ENCODE measurements around the gene TM9SF1. TPM values are rescaled to one million over a fixed set of nuclear protein-coding genes. Genes with fewer than 3 reads are reported as not detected.

Gene TM9SF1
- polyA plus RNA-seq, 4 donors = 6.9 to 56.1 (median 23.9) TPM

DNA sequence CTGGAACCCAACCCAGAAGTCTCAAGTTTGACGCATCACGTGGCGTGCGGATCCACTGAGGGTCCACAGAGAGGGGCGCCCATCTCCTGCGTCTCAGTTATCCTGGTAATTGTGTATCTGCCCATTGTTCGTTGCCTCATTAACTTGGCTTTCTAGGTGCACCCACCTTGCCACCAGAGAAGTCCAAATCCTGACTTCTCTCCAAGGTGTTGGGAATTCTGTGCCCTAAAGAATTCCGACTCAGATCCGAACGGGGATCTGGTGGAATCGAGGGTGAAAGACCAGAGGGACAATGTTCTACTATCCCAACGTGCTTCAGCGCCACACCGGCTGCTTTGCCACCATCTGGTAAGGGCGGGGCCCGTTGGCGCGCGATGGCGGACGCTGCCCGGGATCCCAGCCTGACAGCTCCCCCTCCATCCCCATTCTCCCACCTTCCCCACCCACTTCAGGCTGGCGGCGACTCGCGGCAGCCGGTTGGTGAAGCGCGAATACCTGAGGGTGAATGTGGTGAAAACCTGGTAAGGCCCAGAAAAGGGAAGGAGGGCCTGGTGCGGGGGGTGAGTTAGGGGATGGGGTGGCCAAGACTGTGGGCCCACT is 22.9 kb downstream of the TM9SF1 start:
- H3K27ac ChIP-seq (ENCODE audit: low read depth in 1 of 3, low read length in 2 of 3) = peak overlapping the region in 2 of 3 donors; percentile 67 to 78
- no peaks in the 10 kb centered on the region for H3K9me3 ChIP-seq (ENCODE audit: control insufficient read depth in 2 of 2, insufficient read depth in 1 of 2, low read depth in 1 of 2, low read length in 1 of 2)
- no peaks in the 10 kb centered on the region for H3K27me3 ChIP-seq (ENCODE audit: control insufficient read depth in 3 of 3, insufficient read depth in 3 of 3, low read length in 3 of 3)
- peaks cover 0 to 36% (median 0%) of the 10 kb centered on the region in 3 donors for H3K4me1 ChIP-seq (ENCODE audit: control insufficient read depth in 3 of 3, insufficient read depth in 2 of 3, low read depth in 1 of 3, low read length in 2 of 3)
- no peak for FAIRE-seq
- H3K36me3 ChIP-seq (ENCODE audit: control insufficient read depth in 3 of 3, insufficient read depth in 2 of 3, low read depth in 1 of 3, low read length in 3 of 3) = peaks cover 7 to 58% (median 10%) of the 10 kb centered on the region in 3 donors
- DNase-seq = peak in 1 of 2 donors; percentile 60
- 25 to 71% (median 68%) methylated on average over 28 to 30 of the region's 30 CpGs for WGBS, 3 donors
- peak overlapping the region in 2 of 3 donors; percentile 18 to 71 for H3K4me3 ChIP-seq (ENCODE audit: low read depth in 1 of 3, low read length in 3 of 3)

GRCh38 chr14:24171422-24172260 is 23.6 kb downstream of the TM9SF1 start, which contains the start of gene REC8:
Gene REC8, plus strand, starts transcription at chr14:24172080. Its CDS starts 473 bp downstream, at chr14:24172553.
- H3K4me3 ChIP-seq (ENCODE audit: low read depth in 1 of 3, low read length in 3 of 3) = peak within 1 kb of the TSS in 2 of 3 donors; percentile 18 to 71
- peaks cover 0 to 29% (median 0%) of the 10 kb centered on the region in 3 donors for H3K4me1 ChIP-seq (ENCODE audit: control insufficient read depth in 3 of 3, insufficient read depth in 2 of 3, low read depth in 1 of 3, low read length in 2 of 3)
- WGBS, 3 donors = 6 to 52% (median 34%) methylated on average over 62 to 63 of the region's 63 CpGs
- H3K27me3 ChIP-seq (ENCODE audit: control insufficient read depth in 3 of 3, insufficient read depth in 3 of 3, low read length in 3 of 3) = no peaks in the 10 kb centered on the region
- H3K36me3 ChIP-seq (ENCODE audit: control insufficient read depth in 3 of 3, insufficient read depth in 2 of 3, low read depth in 1 of 3, low read length in 3 of 3) = peaks cover 3 to 58% (median 6%) of the 10 kb centered on the region in 3 donors
- peak; percentile 66 to 98 for DNase-seq
- H3K9me3 ChIP-seq (ENCODE audit: control insufficient read depth in 2 of 2, insufficient read depth in 1 of 2, low read depth in 1 of 2, low read length in 1 of 2) = no peaks in the 10 kb centered on the region
- H3K27ac ChIP-seq (ENCODE audit: low read depth in 1 of 3, low read length in 2 of 3) = peak within 1 kb of the TSS in 2 of 3 donors; percentile 67 to 78
- FAIRE-seq = no peak

DNA sequence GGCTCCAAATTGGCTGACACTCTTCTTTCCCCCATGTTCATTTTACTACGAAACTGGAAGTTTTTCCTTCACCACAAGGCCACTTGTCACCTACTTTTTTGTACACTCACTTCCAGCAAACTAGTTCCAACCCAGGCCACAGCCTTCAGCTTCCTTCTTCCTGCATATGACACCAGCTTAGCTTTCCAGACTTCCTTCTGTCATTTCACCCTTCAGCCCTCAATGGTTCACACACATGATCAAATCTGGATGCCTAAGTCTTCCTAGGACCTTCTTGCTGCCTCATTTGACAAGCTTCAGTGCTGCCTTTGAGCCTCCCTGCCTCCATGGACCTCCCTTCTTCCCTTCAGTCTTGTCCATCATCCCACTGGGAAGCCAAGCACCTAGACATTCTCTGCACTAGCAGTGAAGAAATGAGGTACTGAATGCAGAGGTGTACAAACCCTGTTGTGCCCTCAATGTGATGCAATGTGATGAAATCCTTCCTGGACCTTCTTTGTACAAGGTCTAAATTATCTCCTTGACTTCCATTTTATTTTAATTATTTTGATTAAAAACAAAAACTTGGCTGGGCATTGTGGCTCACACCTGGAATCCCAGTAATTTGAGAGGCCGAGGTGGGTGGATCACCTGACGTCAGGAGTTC is 27.6 kb downstream of the TM9SF1 start:
- H3K4me3 ChIP-seq (ENCODE audit: low read depth in 1 of 3, low read length in 3 of 3) = no peak overlapping the region
- 85 to 93% (median 86%) methylated on average over 3 of the region's 3 CpGs for WGBS, 3 donors
- no peak overlapping the region for H3K27ac ChIP-seq (ENCODE audit: low read depth in 1 of 3, low read length in 2 of 3)
- peaks cover 0 to 10% (median 6%) of the 10 kb centered on the region in 3 donors for H3K4me1 ChIP-seq (ENCODE audit: control insufficient read depth in 3 of 3, insufficient read depth in 2 of 3, low read depth in 1 of 3, low read length in 2 of 3)
- H3K36me3 ChIP-seq (ENCODE audit: control insufficient read depth in 3 of 3, insufficient read depth in 2 of 3, low read depth in 1 of 3, low read length in 3 of 3) = peaks cover 17 to 60% (median 23%) of the 10 kb centered on the region in 3 donors
- H3K9me3 ChIP-seq (ENCODE audit: control insufficient read depth in 2 of 2, insufficient read depth in 1 of 2, low read depth in 1 of 2, low read length in 1 of 2) = no peaks in the 10 kb centered on the region
- H3K27me3 ChIP-seq (ENCODE audit: control insufficient read depth in 3 of 3, insufficient read depth in 3 of 3, low read length in 3 of 3) = no peaks in the 10 kb centered on the region
- FAIRE-seq (no peak), DNase-seq (no peak)

DNA sequence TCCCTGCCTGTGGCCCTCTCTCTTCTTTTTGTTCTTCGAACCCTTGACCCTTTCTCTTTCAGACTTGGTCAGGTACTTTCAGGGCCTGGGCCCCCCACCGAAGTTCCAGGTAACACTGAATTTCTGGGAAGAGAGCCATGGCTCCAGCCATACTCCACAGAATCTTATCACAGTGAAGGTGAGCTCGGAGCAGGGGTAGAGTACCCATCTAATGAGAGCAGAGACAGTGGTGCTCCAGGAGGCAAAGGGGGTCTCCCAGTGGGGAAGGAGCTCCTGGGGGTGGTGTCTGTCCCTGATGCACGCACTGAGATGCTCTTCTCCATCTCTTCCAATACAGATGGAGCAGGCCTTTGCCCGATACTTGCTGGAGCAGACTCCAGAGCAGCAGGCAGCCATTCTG is 29.5 kb downstream of the TM9SF1 start:
- Histone ChIP-seq H3K27me3 (ENCODE audit: control insufficient read depth in 3 of 3, insufficient read depth in 3 of 3, low read length in 3 of 3) (no peaks in the 10 kb centered on the region), H3K9me3 (ENCODE audit: control insufficient read depth in 2 of 2, insufficient read depth in 1 of 2, low read depth in 1 of 2, low read length in 1 of 2) (no peaks in the 10 kb centered on the region), H3K36me3 (ENCODE audit: control insufficient read depth in 3 of 3, insufficient read depth in 2 of 3, low read depth in 1 of 3, low read length in 3 of 3) (peaks cover 17 to 66% (median 23%) of the 10 kb centered on the region in 3 donors), H3K27ac (ENCODE audit: low read depth in 1 of 3, low read length in 2 of 3) (no peak overlapping the region), H3K4me3 (ENCODE audit: low read depth in 1 of 3, low read length in 3 of 3) (no peak overlapping the region), H3K4me1 (ENCODE audit: control insufficient read depth in 3 of 3, insufficient read depth in 2 of 3, low read depth in 1 of 3, low read length in 2 of 3) (peaks cover 0 to 8% (median 6%) of the 10 kb centered on the region in 3 donors)
- WGBS, 3 donors = 92 to 96% (median 94%) methylated on average over 5 of the region's 5 CpGs
- FAIRE-seq (no peak), DNase-seq (no peak)

DNA sequence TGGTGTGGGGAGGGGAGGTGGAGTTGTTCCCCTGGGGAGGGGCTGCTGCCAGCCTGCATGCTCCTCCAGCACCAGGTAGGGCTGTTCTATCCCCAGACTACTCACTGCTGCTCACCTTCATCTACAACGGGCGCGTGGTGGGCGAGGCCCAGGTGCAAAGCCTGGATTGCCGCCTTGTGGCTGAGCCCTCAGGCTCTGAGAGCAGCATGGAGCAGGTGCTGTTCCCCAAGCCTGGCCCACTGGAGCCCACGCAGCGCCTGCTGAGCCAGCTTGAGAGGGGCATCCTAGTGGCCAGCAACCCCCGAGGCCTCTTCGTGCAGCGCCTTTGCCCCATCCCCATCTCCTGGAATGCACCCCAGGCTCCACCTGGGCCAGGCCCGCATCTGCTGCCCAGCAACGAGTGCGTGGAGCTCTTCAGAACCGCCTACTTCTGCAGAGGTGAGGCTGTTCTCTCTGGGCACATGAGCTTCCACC is 30.7 kb downstream of the TM9SF1 start:
- no peak for FAIRE-seq

GRCh38 chr14:24162093-24162492 is 33.1 kb downstream of the TM9SF1 start:
- Histone ChIP-seq H3K27ac (ENCODE audit: low read depth in 1 of 3, low read length in 2 of 3) (peak overlapping the region in 2 of 3 donors; percentile 97 to 99), H3K9me3 (ENCODE audit: control insufficient read depth in 2 of 2, insufficient read depth in 1 of 2, low read depth in 1 of 2, low read length in 1 of 2) (no peaks in the 10 kb centered on the region), H3K4me3 (ENCODE audit: low read depth in 1 of 3, low read length in 3 of 3) (peak overlapping the region; percentile 67 to 86 (median 74)), H3K27me3 (ENCODE audit: control insufficient read depth in 3 of 3, insufficient read depth in 3 of 3, low read length in 3 of 3) (no peaks in the 10 kb centered on the region), H3K36me3 (ENCODE audit: control insufficient read depth in 3 of 3, insufficient read depth in 2 of 3, low read depth in 1 of 3, low read length in 3 of 3) (peaks cover 19 to 79% (median 33%) of the 10 kb centered on the region in 3 donors), H3K4me1 (ENCODE audit: control insufficient read depth in 3 of 3, insufficient read depth in 2 of 3, low read depth in 1 of 3, low read length in 2 of 3) (peaks cover 0 to 15% (median 6%) of the 10 kb centered on the region in 3 donors)
- DNase-seq (no peak), FAIRE-seq (no peak)
- 21 to 27% (median 23%) methylated on average over 8 of the region's 8 CpGs for WGBS, 3 donors

More for the DNA sequence above, 30.7 kb downstream of the TM9SF1 start:
- no peak for DNase-seq
- H3K36me3 ChIP-seq (ENCODE audit: control insufficient read depth in 3 of 3, insufficient read depth in 2 of 3, low read depth in 1 of 3, low read length in 3 of 3) = peaks cover 17 to 76% (median 25%) of the 10 kb centered on the region in 3 donors
- no peak overlapping the region for H3K4me3 ChIP-seq (ENCODE audit: low read depth in 1 of 3, low read length in 3 of 3)
- no peak overlapping the region for H3K27ac ChIP-seq (ENCODE audit: low read depth in 1 of 3, low read length in 2 of 3)
- WGBS, 3 donors = 80 to 89% (median 86%) methylated on average over 14 of the region's 14 CpGs
- H3K4me1 ChIP-seq (ENCODE audit: control insufficient read depth in 3 of 3, insufficient read depth in 2 of 3, low read depth in 1 of 3, low read length in 2 of 3) = peaks cover 0 to 15% (median 6%) of the 10 kb centered on the region in 3 donors
- H3K27me3 ChIP-seq (ENCODE audit: control insufficient read depth in 3 of 3, insufficient read depth in 3 of 3, low read length in 3 of 3) = no peaks in the 10 kb centered on the region
- H3K9me3 ChIP-seq (ENCODE audit: control insufficient read depth in 2 of 2, insufficient read depth in 1 of 2, low read depth in 1 of 2, low read length in 1 of 2) = no peaks in the 10 kb centered on the region

DNA sequence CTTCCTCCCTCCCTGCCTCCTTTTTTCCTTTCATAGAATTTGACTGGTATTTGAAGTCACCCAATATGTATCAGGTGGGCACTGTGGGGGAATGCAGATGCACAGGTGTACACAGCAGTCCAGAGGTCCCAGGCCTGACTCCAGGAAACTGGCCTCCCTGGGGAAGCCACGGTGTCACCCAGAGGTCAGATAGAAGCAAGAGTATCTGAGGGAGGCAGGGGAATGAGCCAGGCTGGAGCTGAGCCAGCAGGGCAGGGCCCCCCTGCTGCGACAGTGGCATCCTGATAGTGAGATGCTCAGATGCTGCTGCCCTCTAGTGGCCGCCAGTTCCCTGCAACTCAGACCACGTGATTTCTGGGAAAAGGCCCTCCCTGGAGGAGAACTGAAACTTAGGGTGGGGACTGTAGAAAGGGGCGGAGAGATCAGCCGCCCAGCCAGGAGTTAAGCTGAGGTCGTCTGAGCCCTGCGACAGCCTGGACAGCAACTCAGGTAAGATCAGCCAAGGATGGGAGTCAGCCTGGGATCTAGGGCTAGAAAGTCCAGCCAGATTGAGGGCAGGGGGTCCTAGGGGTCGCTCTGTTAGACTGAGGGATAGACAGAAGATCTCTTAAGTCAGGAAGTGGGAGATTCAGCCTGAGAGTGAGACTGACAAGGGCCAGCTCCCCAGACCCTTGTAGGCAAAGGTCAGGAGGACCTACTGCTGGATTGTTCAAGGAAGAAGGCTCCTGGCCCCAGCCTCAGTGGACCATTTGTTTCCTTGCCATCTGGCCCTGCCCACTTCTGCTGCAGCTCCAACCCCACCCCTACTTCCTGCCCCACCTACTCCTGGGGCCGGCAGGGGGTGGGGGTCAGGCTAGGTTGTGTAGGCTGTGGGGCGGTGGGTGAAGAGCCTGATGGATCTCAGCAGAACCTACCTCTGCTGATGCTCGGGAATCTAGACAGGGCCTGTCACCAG is 34.1 kb downstream of the TM9SF1 start, which contains the start of gene IRF9:
IRF9 (plus strand) TSS at position 416 of the 955 bp plus-strand sequence. CDS start 880 bp downstream, outside the sequence.
- no peak for FAIRE-seq
- 0 to 1% (median 0%) methylated on average over 12 of the region's 12 CpGs for WGBS, 3 donors
- Histone ChIP-seq H3K36me3 (ENCODE audit: control insufficient read depth in 3 of 3, insufficient read depth in 2 of 3, low read depth in 1 of 3, low read length in 3 of 3) (peaks cover 18 to 78% (median 33%) of the 10 kb centered on the region in 3 donors), H3K27me3 (ENCODE audit: control insufficient read depth in 3 of 3, insufficient read depth in 3 of 3, low read length in 3 of 3) (no peaks in the 10 kb centered on the region), H3K4me3 (ENCODE audit: low read depth in 1 of 3, low read length in 3 of 3) (peak within 1 kb of the TSS; percentile 67 to 86 (median 74)), H3K4me1 (ENCODE audit: control insufficient read depth in 3 of 3, insufficient read depth in 2 of 3, low read depth in 1 of 3, low read length in 2 of 3) (peaks cover 0 to 15% (median 6%) of the 10 kb centered on the region in 3 donors), H3K27ac (ENCODE audit: low read depth in 1 of 3, low read length in 2 of 3) (peak within 1 kb of the TSS; percentile 87 to 99 (median 97)), H3K9me3 (ENCODE audit: control insufficient read depth in 2 of 2, insufficient read depth in 1 of 2, low read depth in 1 of 2, low read length in 1 of 2) (no peaks in the 10 kb centered on the region)
- DNase-seq = peak; percentile 96 to 99
